NCI-H460 (cell line): Measurements from ENCODE around the gene GSTA5. TPM values are rescaled to one million over a fixed set of nuclear protein-coding genes. Genes with fewer than 3 reads are reported as not detected.
A peak's percentile ranks its signal among the peaks of the same experiment; 100 is the strongest.
"Not testable (repeated sequence)": the region's sequence is repeated elsewhere in the genome, so short reads cannot be mapped to it uniquely, and the experiment has no call there.

Experiments
- DNase-seq: peaks from one replicate; pipeline ENCODE4 v3.0.0-alpha.2; 2016; ENCODE audit warnings: low read depth; ENCODE audit errors: extremely low read depth
- polyA plus RNA-seq: library from polyadenylated mRNA; depleted of rRNA; stranded (reverse); fragments of >200 nt; gene quantifications from 2 replicates; pipeline ENCODE4 v1.2.3, GENCODE V29; 2014; cell fraction: nucleus; rRNA removed
- total RNA-seq: library from RNA; depleted of rRNA; stranded (reverse); fragments of >200 nt; shearing (Covaris generic); gene quantifications from 2 replicates; pipeline ENCODE4 v1.2.3, GENCODE V29; 2014; rRNA removed

GSTA5 gene
- total RNA-seq, result not detected in 2 replicates
- not detected in 2 replicates for polyA plus RNA-seq

DNA sequence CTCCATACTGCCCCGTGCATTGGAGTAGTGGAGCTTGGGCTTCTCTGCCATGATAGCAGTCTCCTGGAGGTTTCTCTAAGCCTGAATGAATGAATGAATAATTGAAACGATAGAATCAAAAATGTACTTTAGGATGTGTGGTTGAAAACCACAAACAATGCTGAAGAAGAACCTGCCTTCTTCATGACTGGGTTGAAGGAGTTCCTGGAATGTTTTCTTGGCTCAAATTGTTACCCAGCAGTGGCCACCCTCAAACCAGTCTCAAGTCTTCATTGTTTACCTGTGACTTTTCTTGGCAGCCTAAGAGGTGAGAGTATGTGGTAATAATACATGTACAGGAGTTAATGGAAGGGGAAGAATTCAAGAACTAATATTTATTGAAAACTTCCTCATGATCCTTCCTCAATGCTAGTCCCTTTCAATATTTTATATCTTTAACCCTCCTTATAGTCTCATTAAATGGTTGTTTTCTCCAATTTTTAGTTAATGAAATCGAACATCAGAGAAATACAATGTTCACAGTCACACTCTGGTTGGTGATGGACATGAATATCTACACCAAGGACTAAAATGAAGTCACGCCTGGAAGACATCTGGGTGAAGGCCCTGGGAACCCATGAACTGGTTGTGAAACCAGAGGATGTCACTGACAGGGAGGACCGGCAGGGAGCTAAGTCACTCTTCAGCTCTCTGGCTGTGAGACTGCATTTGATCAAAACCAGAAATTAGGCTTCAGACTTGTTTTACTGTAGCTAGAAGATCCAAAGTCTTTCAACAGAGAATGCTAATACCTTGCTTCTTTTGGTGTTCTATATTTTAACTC lies at the start of gene GSTA5:
Gene GSTA5 (minus strand): TSS at position 51 of the 823 bp plus-strand sequence.
- DNase-seq, result no peak

DNA sequence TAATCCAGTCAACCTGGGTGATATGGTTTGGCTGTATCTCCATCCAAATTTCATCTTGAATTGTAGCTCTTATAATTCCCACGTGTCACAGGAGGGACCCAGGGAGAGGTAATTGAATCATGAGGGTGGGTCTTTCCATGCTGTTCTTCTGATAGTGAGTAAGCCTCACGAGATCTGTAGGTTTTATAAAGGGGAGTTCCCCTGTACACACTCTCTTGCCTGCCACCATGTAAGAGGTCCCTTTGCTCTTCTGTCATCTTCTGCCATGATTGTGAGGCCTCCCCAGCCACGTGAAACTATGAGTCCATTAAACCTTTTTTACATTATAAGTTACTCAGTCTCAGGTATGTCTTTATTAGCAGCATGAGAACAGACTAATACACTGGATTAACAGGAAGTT lies 49.4 kb upstream of the GSTA5 start:
- no peak for DNase-seq

DNA sequence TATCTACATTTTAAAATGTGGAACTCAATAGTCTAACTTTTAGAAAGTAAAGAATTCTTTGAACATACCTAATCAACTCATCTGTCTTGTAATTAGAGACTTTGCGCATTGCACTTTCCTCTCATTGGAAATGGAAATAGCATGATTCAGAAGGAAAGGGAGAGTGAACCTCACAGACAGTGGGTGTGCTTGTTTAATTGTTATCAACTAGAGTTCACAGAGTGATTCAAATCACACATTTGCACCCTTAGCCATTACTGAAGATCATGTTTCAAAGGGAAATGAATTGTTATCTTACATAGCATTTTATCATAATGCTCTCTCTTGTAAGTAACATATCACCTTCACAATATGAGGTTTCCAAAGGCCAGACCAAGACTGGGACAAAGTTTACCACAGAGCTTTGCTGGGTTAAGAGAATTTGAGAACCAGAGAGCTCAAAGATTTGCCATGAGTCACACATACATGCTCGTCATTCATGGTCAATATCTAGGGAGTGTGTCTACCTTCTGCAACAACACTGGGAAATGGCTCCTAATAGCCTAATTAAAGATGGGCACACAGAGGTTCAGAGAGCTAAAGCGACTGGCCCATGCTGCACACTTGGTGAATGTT lies 47.4 kb upstream of the GSTA5 start:
- no peak for DNase-seq

DNA sequence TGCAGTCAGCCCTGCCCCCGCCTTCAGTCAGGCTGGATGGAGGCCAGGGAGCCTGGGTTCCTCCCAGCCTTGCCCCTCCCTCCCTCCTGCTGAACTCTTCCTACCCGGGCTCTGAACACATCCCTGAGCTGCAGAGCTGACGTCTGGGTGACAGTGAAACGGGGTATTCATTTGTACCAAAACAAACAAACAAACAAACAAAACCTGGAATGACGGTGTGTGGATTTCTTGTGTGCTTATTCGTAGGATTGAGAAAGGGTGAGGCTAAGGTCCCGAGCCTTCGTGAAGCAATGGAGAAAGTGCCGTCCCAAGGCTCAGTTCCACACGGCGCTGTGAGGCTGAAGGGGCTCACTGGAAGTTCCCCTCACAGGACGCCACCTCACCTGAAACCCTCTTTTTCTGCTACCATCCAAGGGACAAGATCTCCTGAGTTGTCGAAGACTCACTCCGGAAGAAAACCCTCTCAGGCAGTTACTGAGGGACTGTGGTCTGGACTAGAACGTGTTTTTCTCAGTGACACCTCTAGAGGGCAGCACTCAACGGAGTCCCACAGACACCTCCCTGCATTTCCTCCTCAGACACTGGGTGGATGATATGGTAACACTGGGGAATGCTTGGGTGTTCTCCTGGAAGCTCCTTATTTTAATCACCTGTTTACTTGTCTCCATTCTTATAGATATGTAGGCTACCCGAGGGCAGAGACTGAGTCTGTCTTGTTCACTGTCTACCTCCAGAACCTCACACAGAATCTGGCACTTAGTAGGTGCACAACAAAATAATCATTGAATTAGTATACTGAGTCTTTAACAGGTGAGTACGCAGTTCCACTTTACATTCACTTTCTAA lies 41.6 kb upstream of the GSTA5 start:
- peak; percentile 64 for DNase-seq

- DNase-seq, result no peak
Observed at GRCh38 chr6:52881662-52881995, 41.0 kb upstream of the GSTA5 start.

- no peak for DNase-seq
Observed at GRCh38 chr6:52877786-52878185, 37.2 kb upstream of the GSTA5 start.

GRCh38 chr6:52877168-52877567 lies 36.6 kb upstream of the GSTA5 start:
- no peak for DNase-seq

DNA sequence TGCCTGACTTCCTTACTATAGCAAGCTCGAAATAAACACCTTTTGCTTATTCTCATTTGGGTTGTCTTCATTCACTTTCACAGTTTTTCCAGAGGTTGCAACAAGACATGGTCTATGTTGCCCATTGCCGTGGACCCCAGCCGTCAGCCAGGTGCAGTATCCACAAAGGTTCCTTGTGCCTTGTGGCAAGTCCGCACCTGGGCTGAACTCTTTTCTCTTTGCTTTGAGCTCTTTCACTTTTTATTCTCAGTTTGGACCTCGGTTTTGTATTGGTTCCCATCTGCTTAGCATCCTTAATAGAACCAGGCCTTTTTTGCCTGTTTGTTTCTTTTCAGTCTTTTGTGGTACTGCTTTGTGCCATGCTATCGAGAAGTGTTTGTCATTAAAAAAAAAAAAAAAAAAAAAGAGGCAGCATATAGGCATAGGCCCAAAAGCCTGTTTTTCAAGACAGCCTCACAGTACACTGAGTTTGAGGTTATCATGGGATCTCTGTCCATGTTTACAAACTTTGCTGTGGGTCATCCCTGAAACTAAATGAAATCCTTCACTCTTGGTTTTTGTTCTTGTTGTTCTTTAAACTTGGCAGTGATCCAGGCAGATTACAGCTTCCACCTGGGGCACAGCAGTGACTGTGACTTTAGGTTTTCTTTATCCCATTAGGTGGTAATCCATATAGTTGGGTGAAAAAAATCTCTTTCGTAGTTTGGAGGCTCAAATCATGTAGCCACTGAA lies 35.6 kb upstream of the GSTA5 start:
- no peak for DNase-seq

- DNase-seq, result no peak
Observed at GRCh38 chr6:52872031-52872430, 31.4 kb upstream of the GSTA5 start.

DNA sequence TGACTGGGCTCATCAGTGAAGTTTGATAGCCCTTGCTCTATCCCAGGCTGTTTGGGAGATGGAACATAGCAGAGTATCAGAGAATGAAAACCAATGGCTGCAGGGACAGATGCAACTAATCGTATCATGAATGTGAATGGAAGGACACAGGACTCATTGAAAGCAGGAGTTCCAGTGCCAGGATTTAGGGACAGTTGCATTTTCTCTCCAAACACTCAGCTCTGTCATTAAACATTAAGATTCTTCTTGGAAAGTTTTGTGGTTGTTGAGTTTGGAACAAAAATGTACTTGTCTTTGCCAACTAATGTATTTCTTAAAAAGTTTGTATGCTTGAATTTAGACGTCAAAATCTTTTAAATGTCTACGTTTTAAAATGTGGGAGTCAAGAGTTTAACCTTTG lies 31.0 kb upstream of the GSTA5 start:
- DNase-seq, result no peak

DNA sequence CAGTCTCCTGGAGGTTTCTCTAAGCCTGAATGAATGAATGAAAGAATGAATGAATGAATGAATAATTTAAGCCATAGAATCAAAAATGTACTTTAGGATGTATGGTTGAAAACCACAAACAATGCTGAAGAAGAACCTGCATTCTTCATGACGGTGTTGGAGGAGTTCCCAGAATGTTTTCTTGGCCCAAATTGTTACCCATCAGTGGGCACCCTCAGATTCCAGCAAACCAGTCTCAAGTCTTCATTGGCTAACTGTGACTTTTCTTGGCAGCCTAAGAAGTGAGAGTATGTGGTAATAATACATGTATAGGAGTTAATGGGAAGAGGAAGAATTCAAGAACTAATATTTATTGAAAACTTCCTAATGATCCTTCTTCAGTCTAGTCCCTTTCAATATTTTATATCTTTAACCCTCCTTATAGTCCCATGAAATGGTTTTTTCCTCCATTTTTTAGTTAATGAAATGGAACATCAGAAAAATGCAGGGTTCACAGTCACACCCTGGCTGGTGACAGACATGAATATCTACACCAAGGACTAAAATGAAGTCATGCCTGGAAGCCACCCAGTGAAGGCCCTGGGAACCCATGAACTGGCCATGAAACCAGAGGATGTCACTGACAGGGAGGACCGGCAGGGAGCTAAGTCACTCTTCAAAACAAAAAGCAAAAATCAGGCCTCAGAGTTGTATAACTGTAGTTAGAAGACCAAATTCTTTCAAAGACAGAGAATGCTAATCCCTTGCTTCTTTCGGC lies 29.9 kb upstream of the GSTA5 start:
- not testable (repeated sequence) for DNase-seq

DNA sequence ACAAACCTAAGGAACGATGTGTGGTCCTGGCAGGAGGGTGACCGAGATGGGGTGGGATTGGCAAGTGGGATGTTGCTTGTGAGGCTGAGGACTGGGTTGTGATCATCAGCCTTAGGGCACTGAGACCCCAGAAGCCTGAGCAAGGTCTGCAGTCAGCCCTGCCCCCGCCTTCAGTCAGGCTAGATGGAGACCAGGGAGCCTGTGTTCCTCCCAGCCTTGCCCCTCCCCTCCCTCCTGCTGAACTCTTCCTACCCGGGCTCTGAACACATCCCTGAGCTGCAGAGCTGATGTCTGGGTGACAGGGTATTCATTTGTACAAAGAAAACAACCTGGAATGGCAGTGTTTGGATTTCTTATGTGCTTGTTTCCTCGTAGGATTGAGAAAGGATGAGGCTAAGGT lies 28.3 kb upstream of the GSTA5 start:
- not testable (repeated sequence) for DNase-seq

DNA sequence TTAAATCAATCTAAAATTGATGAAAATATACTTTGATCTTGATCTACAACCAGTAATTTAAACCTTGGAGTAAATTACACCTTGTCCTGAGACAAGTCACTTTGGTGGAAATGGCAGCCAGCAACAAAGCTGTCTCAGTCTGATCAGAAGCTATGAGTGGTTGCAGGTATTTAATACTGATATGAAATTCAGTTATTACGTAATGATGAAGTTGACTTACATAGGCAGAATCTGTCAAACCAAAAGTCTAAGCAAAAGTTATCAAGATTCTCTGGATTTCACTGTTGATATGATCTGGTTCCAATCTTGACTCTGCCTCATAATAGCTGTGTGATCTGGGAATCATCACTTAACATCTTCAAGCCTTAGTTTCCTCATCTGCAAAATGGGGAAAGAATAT lies 27.6 kb upstream of the GSTA5 start:
- DNase-seq, result no peak

GRCh38 chr6:52861151-52861550 lies 20.5 kb upstream of the GSTA5 start:
- not testable (repeated sequence) for DNase-seq

- DNase-seq, result no peak
Observed at GRCh38 chr6:52858416-52858815, 17.8 kb upstream of the GSTA5 start.

DNA sequence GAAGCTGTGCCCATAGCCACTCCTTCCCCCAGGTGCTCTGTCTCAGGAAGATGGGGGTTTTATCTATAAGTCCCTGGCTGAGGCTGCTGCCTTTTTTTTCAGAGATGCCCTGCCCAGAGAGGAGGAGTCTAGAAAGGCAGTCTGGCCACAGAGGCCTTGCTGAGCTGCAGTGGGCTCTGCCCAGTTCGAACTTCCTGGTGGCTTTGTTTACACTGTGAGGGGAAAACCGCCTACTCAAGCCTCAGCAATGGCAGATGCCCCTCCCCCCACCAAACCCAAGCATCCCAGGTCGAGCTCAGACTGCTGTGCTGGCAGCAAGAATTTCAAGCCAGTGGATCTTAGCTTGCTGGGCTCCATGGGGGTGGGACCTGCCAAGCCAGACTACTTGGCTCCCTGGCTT lies 15.5 kb upstream of the GSTA5 start:
- not testable (repeated sequence) for DNase-seq

DNA sequence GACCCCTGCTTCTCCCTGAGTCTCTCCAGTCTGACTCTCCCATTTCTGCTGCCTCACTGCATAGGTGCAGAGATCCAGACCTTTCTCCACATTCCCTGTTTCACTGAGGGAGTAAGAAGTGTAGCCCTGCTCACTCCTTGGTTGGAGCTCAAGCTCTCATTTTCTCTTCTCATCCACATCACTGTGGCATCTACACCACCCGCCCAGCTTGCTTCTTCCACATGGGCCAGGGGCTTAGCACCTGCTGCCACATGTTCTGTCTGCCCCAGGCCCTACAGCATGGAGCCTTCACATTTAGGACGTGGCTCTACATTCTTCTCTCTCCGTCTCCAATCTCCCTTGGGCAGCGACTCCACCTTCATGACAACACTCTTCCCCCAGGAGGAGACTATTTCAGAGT lies 8.5 kb upstream of the GSTA5 start:
- DNase-seq, result no peak

- DNase-seq, result no peak
Observed at GRCh38 chr6:52846002-52846401, 5.4 kb upstream of the GSTA5 start.

DNA sequence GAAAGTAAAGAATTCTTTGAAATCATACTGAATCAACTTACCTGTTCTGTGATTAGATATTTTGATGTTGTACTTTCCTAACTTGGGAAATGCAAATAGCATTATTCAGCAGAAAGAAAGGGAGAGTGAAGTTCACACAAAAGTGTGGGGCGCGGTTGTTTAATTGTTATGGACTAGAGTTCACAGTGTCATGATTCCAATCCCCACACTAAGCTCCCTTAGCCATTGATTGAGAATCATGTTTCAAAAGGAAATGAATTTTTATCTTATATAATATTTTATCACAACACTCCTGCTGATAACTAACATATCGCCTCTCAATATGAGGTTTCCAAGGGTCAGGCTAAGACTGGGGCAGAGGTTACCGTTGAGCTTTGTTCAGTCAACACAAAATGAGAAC lies 3.0 kb upstream of the GSTA5 start:
- DNase-seq, result no peak
